ENCODE data around the gene COL20A1.

GRCh38 chr20:63314566-63315239, 21.7 kb downstream of the COL20A1 start:
- TF ChIP-seq, protein P1, sequence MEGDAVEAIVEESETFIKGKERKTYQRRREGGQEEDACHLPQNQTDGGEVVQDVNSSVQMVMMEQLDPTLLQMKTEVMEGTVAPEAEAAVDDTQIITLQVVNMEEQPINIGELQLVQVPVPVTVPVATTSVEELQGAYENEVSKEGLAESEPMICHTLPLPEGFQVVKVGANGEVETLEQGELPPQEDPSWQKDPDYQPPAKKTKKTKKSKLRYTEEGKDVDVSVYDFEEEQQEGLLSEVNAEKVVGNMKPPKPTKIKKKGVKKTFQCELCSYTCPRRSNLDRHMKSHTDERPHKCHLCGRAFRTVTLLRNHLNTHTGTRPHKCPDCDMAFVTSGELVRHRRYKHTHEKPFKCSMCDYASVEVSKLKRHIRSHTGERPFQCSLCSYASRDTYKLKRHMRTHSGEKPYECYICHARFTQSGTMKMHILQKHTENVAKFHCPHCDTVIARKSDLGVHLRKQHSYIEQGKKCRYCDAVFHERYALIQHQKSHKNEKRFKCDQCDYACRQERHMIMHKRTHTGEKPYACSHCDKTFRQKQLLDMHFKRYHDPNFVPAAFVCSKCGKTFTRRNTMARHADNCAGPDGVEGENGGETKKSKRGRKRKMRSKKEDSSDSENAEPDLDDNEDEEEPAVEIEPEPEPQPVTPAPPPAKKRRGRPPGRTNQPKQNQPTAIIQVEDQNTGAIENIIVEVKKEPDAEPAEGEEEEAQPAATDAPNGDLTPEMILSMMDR (conservative IDR thresholded peaks at IDR 0.05 in 1 of 2, IDR thresholded peaks at IDR 0.05 in 1 of 2; ENCODE audit: low read depth in 1 of 2, low read length in 2 of 2), result no peak
- no peak for TF ChIP-seq EZH2 (IDR thresholded peaks at IDR 0.05; ENCODE audit: low read length, missing control alignments)

All from fibroblast of lung (primary cell).